DND-41 (cell line): ENCODE data around the gene ZBED5.
A peak's percentile ranks its signal among the peaks of the same experiment; 100 is the strongest.
"Not testable (repeated sequence)": the region's sequence is repeated elsewhere in the genome, so short reads cannot be mapped to it uniquely, and the experiment has no call there.

Source experiments
- ATAC-seq: fragments of 200-7000 bp; cut with Tn5 transposase; 3 replicates; pipeline ENCODE4 v1.9.1; 2021; ENCODE audit warnings: low read depth; ENCODE audit not compliant: insufficient read depth
- DNase-seq: peaks from one replicate; pipeline ENCODE4 v3.0.0-alpha.2; 2020
- H2AFZ ChIP-seq: 2 replicates; pipeline ENCODE4 v1.6.0; 2012; ENCODE audit warnings: low read depth, low read length
- H3K27ac ChIP-seq: 2 replicates; pipeline ENCODE4 v1.5.1; 2012; ENCODE audit warnings: low read length, inconsistent platforms
- H3K27me3 ChIP-seq: fragments of 200-600 bp; sonication (generic); 2 replicates; pipeline ENCODE4 v1.6.0; 2012; ENCODE audit warnings: low read length, mild to moderate bottlenecking, inconsistent platforms; ENCODE audit not compliant: insufficient read depth, poor library complexity
- H3K36me3 ChIP-seq: 2 replicates; pipeline ENCODE4 v1.5.1; 2012; ENCODE audit warnings: low read length, inconsistent platforms; ENCODE audit not compliant: insufficient read depth
- H3K4me1 ChIP-seq: 2 replicates; pipeline ENCODE4 v1.5.1; 2012; ENCODE audit warnings: mild to moderate bottlenecking, low read length; ENCODE audit not compliant: insufficient read depth
- H3K4me2 ChIP-seq: 2 replicates; pipeline ENCODE4 v1.6.0; 2012; ENCODE audit warnings: mild to moderate bottlenecking, moderate library complexity, low read length, inconsistent platforms; ENCODE audit not compliant: insufficient read depth
- H3K4me3 ChIP-seq, 2 experiments: fragments of 200-600 bp in 1 of 2; shearing (Covaris generic) in 1 of 2; 2 replicates each; pipeline ENCODE4 v1.5.1; 2012 to 2016; ENCODE audit warnings: inconsistent platforms in 2 of 2, low read length in 2 of 2, mild to moderate bottlenecking in 2 of 2, low read depth in 1 of 2, moderate library complexity in 1 of 2
- H3K79me2 ChIP-seq: 2 replicates; pipeline ENCODE4 v1.6.0; 2012; ENCODE audit warnings: low read length, inconsistent platforms; ENCODE audit not compliant: insufficient read depth
- H3K9ac ChIP-seq: 2 replicates; pipeline ENCODE4 v1.6.0; 2012; ENCODE audit warnings: low read depth, mild to moderate bottlenecking, inconsistent platforms, low read length, moderate library complexity
- H3K9me3 ChIP-seq: 2 replicates; pipeline ENCODE4 v1.5.1; 2012; ENCODE audit warnings: low read length, moderate library complexity, mild to moderate bottlenecking, inconsistent platforms; ENCODE audit not compliant: insufficient read depth, severe bottlenecking
- H4K20me1 ChIP-seq: 2 replicates; pipeline ENCODE4 v1.6.0; 2012; ENCODE audit warnings: low read length; ENCODE audit not compliant: insufficient read depth
- EZH2 ChIP-seq: IDR thresholded peaks from 3 replicates; pipeline ENCODE4 v1.6.1; 2012; ENCODE audit warnings: borderline replicate concordance, low read depth, mild to moderate bottlenecking, moderate library complexity, low read length, inconsistent platforms; ENCODE audit not compliant: severe bottlenecking
- TF ChIP-seq, protein P1 (sequence below): IDR thresholded peaks from 2 replicates; pipeline ENCODE4 v1.5.1; 2012; ENCODE audit warnings: borderline replicate concordance, low read length, moderate library complexity, mild to moderate bottlenecking; ENCODE audit not compliant: poor library complexity, severe bottlenecking; ENCODE audit errors: extremely low read depth

Gene ZBED5

DNA sequence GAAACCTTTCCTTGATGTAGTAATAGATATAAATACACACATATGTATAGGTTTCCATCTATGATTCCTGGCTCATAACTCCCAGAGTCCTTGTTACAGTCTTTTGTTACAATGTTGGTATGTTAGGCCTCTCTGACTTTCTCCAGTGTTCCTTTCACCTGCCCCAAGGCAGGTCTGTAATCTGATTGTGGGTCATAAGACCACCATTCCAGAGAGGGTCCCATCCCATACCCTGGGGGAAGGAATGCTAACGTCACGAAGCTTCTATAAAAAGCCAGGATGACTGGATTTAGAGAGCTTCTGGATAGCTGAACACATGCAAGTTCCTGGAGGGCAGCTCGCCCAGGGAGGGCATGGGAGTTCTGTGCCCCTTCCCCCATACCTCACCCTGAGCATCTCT lies 35.4 kb downstream of the ZBED5 start:
- not testable (repeated sequence) for DNase-seq, H4K20me1 ChIP-seq, ATAC-seq, H3K4me1 ChIP-seq, H3K4me2 ChIP-seq, H2AFZ ChIP-seq, H3K27ac ChIP-seq, H3K9ac ChIP-seq, H3K36me3 ChIP-seq, H3K27me3 ChIP-seq, H3K9me3 ChIP-seq, H3K4me3 ChIP-seq, H3K79me2 ChIP-seq

DNA sequence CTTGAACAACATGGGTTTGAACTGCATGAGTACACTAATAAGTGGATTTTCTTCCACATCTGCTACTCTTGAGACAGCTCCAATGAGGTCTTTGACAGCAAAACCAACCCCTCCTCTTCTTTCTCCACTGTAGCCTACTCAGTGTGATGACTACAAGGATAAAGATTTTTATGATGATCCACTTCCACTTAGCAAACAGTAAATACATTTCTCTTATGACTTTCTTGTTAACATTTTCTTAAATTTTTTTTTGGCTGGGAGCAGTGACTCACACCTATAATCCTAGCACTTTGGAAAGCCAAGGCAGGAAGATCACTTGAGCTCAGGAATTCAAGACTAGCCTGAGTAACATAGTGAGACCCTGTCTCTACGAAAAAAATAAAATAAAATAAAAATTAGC lies 39.3 kb downstream of the ZBED5 start:
- no peak for ATAC-seq
- no peak for TF ChIP-seq EZH2
- TF ChIP-seq, protein P1, sequence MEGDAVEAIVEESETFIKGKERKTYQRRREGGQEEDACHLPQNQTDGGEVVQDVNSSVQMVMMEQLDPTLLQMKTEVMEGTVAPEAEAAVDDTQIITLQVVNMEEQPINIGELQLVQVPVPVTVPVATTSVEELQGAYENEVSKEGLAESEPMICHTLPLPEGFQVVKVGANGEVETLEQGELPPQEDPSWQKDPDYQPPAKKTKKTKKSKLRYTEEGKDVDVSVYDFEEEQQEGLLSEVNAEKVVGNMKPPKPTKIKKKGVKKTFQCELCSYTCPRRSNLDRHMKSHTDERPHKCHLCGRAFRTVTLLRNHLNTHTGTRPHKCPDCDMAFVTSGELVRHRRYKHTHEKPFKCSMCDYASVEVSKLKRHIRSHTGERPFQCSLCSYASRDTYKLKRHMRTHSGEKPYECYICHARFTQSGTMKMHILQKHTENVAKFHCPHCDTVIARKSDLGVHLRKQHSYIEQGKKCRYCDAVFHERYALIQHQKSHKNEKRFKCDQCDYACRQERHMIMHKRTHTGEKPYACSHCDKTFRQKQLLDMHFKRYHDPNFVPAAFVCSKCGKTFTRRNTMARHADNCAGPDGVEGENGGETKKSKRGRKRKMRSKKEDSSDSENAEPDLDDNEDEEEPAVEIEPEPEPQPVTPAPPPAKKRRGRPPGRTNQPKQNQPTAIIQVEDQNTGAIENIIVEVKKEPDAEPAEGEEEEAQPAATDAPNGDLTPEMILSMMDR, result no peak
- Histone ChIP-seq H3K79me2 (no peaks in the 10 kb centered on the region), H3K4me2 (no peak overlapping the region), H3K27ac (no peak overlapping the region), H4K20me1 (no peaks in the 10 kb centered on the region), H3K4me3 (no peak overlapping the region), H3K9ac (no peak overlapping the region), H3K9me3 (no peaks in the 10 kb centered on the region), H3K36me3 (no peaks in the 10 kb centered on the region), H2AFZ (no peak overlapping the region), H3K4me1 (no peaks in the 10 kb centered on the region), H3K27me3 (no peaks in the 10 kb centered on the region)
- no peak for DNase-seq

DNA sequence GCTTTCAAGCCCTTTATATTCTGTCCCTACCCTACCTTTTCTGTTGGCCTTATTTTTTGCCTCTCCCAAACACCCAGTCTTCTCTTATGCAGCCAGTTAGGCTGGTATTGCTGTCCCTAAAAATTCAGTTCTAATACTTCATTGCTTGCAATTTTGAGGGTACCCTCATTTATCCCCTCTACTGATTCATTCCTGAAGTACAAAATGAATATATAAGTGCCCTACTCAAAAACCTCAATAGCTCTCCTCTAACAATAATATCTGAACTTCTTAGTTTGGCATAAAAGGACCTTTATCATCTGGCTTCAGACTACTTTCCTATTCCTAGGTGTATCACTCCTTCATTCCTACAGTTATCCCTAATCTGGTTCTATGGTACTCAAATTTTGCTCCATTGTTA lies 43.9 kb downstream of the ZBED5 start:
- no peaks in the 10 kb centered on the region for H3K36me3 ChIP-seq
- H3K27me3 ChIP-seq, result no peaks in the 10 kb centered on the region
- DNase-seq (no peak), ATAC-seq (no peak)
- H3K4me1 ChIP-seq, result peaks cover 13% of the 10 kb centered on the region
- H3K79me2 ChIP-seq, result peaks cover 3% of the 10 kb centered on the region; the same call in 1 of the 2 replicates
- H4K20me1 ChIP-seq, result no peaks in the 10 kb centered on the region
- H3K27ac ChIP-seq, result no peak overlapping the region
- no peak overlapping the region for H3K4me2 ChIP-seq
- no peak for TF ChIP-seq EZH2
- TF ChIP-seq, protein P1, result no peak
- no peak overlapping the region for H3K4me3 ChIP-seq
- no peak overlapping the region for H2AFZ ChIP-seq
- no peaks in the 10 kb centered on the region for H3K9me3 ChIP-seq
- H3K9ac ChIP-seq, result no peak overlapping the region

DNA sequence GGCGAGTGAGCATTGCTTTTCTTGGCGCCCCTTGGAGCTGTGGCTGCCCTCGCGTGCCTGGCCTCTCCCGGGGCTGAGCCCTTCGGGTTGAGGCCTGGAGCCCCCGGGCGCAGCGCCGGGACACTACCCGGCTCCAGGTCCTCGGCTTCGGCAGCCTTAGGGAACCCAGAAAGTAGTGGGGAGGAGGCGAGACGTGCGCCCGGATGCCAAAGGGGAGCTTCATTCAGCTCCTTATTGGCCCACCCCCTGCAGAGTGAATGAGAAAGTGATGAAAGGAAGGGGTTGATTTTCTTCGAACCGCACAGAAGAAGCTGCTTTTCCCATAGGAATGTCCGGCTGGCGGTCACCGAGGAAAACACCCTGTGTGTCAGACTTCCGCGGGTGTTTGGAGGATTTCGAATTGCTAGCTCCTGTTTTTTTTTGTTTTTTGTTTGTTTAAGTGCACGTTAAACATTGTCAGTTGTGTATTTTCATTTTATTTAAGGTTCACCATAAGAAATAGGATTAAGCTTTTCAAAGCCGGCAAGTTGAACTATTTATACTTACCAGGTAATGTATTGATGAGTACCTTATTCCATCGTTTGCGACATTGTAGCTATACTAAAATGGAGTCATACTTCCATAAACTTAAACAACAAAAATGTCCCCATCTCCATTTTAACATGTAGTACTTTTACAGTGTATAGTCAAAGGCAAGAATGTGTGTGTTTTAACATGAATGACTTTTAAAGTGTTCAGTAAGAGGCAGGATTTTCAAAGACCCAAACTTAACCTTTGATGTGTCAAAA lies 48.3 kb downstream of the ZBED5 start:
- H3K4me3 ChIP-seq, result peak overlapping the region; percentile 60 to 92
- H3K27me3 ChIP-seq, result no peaks in the 10 kb centered on the region
- H3K9ac ChIP-seq, result peak overlapping the region; percentile 100
- H3K4me2 ChIP-seq, result peak overlapping the region; percentile 87
- ATAC-seq (peak; percentile 21), DNase-seq (peak; percentile 68)
- H3K79me2 ChIP-seq, result peaks cover 42% of the 10 kb centered on the region
- peak overlapping the region; percentile 94 for H2AFZ ChIP-seq
- peaks cover 42% of the 10 kb centered on the region for H3K4me1 ChIP-seq
- no peaks in the 10 kb centered on the region for H3K9me3 ChIP-seq
- H3K27ac ChIP-seq, result peak overlapping the region; percentile 93
- H4K20me1 ChIP-seq, result peaks cover 21% of the 10 kb centered on the region; the same call in 1 of the 2 replicates
- peaks cover 37% of the 10 kb centered on the region for H3K36me3 ChIP-seq
- TF ChIP-seq, protein P1, result no peak
- TF ChIP-seq EZH2, result no peak
